Mucosa of descending colon (tissue), 3 donors: ENCODE data around the gene PARVB. TPM values are rescaled to one million over a fixed set of nuclear protein-coding genes. Genes with fewer than 3 reads are reported as not detected.

ENCODE experiments used
- ATAC-seq: fragments of 200-7000 bp; cut with Tn5 transposase; one replicate; pipeline ENCODE4 v1.9.1; 2020; ENCODE audit warnings: mild to moderate bottlenecking, moderate library complexity
- DNase-seq, 3 donors: peaks; one replicate each; pipeline ENCODE4 v3.0.0-alpha.2; 2020
- H3K36me3 ChIP-seq: fragments of 200-600 bp; one replicate; pipeline ENCODE4 v1.8.0; 2021; ENCODE audit warnings: low read depth, mild to moderate bottlenecking
- H3K4me1 ChIP-seq: fragments of 200-600 bp; one replicate; pipeline ENCODE4 v1.8.0; 2021; ENCODE audit warnings: low read depth, mild to moderate bottlenecking
- H3K4me3 ChIP-seq: fragments of 200-600 bp; one replicate; pipeline ENCODE4 v1.8.0; 2021; ENCODE audit warnings: mild to moderate bottlenecking
- H3K9me3 ChIP-seq: fragments of 200-600 bp; one replicate; pipeline ENCODE4 v1.8.0; 2021; ENCODE audit warnings: mild to moderate bottlenecking
- CTCF ChIP-seq: fragments of 200-600 bp; IDR thresholded peaks from one replicate; pipeline ENCODE4 v1.8.0; 2022; ENCODE audit warnings: antibody characterized with exemption, mild to moderate bottlenecking
- intact Hi-C, 2 donors: fragments of 100-400 bp; cut with DNase I in 1 of 2; cut with micrococcal nuclease in 1 of 2; formaldehyde crosslinking; loops; one replicate each; pipeline versions ENCODE4 v1.11.0 to v1.11.1; 2022; cut with DNase I, micrococcal nuclease
- total RNA-seq, 3 donors: library from RNA; stranded (reverse); fragmentation: NEBNext Ultra II Directional in 2 of 3; extraction: Animal tissue kit (Norgen Biotek cat#: 25700) in 2 of 3; gene quantifications; one replicate each; pipeline versions ENCODE4 v1.2.1 to v1.2.4, GENCODE V29; 2021 to 2023
- donor health status: DM: no; HTN: no; CAD: no; lungs with moderate emphysema.
- donor health status: DM: no; HTN: no; CAD: no.
- donor health status: DM: no; HTN: yes; CAD: no.

The PARVB gene
- total RNA-seq, 3 donors from 2014 or later, result 5.2 to 35.7 (median 14.9) TPM

GRCh38 chr22:44190381-44190976 lies 166.4 kb downstream of the PARVB start:
- TF ChIP-seq CTCF, result no peak
- intact Hi-C loops, result no loop called here
- DNase-seq, result peak in 1 of 3 donors; percentile 37
- no peak for ATAC-seq
- H3K36me3 ChIP-seq, result no peaks in the 10 kb centered on the region
- H3K4me3 ChIP-seq, result no peak overlapping the region
- H3K9me3 ChIP-seq, result no peaks in the 10 kb centered on the region
- no peaks in the 10 kb centered on the region for H3K4me1 ChIP-seq

- Histone ChIP-seq H3K36me3 (no peaks in the 10 kb centered on the region), H3K9me3 (no peaks in the 10 kb centered on the region), H3K4me3 (no peak overlapping the region), H3K4me1 (no peaks in the 10 kb centered on the region)
- DNase-seq (peak in 1 of 3 donors; percentile 32), ATAC-seq (no peak)
- TF ChIP-seq CTCF, result no peak
- intact Hi-C loops, result no loop called here
These were observed 166.9 kb downstream of the PARVB start for GRCh38 chr22:44191036-44191454.

- Histone ChIP-seq H3K4me3 (no peak overlapping the region), H3K9me3 (no peaks in the 10 kb centered on the region), H3K4me1 (no peaks in the 10 kb centered on the region), H3K36me3 (no peaks in the 10 kb centered on the region)
- intact Hi-C loops, result no loop called here
- no peak for TF ChIP-seq CTCF
- ATAC-seq (peak; percentile 52), DNase-seq (peak in 2 of 3 donors; percentile 13 to 56)
These were observed 168.2 kb downstream of the PARVB start for GRCh38 chr22:44192098-44192815.

- ATAC-seq (no peak), DNase-seq (no peak)
- intact Hi-C loops, result no loop called here
- H3K9me3 ChIP-seq, result no peaks in the 10 kb centered on the region
- no peaks in the 10 kb centered on the region for H3K4me1 ChIP-seq
- no peaks in the 10 kb centered on the region for H3K36me3 ChIP-seq
- TF ChIP-seq CTCF, result no peak
- H3K4me3 ChIP-seq, result no peak overlapping the region
These were observed 168.9 kb downstream of the PARVB start for GRCh38 chr22:44192816-44193534.

GRCh38 chr22:44193535-44193891 lies 169.4 kb downstream of the PARVB start:
- intact Hi-C loops, result no loop called here
- Histone ChIP-seq H3K36me3 (no peaks in the 10 kb centered on the region), H3K9me3 (no peaks in the 10 kb centered on the region), H3K4me1 (no peaks in the 10 kb centered on the region), H3K4me3 (no peak overlapping the region)
- DNase-seq, result no peak
- no peak for ATAC-seq
- TF ChIP-seq CTCF, result no peak
